Measurements from ENCODE around the gene ARSK. TPM values are rescaled to one million over a fixed set of nuclear protein-coding genes. Genes with fewer than 3 reads are reported as not detected.

The ARSK gene
- polyA plus RNA-seq, 10 donors, result 7.1 to 13.6 (median 8.7) TPM

DNA sequence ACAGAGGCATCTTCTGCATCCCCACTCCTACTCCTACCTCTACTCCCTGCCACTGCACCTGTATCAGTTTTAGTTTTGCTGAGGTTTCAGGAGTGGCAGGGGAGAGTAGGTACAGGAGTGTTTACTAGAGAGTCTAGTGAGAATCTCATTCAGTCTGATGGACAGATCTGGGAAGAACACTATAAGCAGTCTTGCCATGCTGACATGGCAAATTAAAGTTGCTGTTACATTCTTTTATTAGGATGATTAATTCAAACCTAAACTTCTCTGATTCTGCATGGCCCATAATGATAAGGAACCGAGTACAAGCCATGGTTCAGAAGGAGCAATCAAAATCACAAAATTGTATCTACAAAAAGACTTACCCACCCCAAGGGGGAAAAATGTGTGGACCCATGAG lies 7.4 kb downstream of the ARSK start:
- no peak for DNase-seq

GRCh38 chr5:95563367-95563766 lies 8.5 kb downstream of the ARSK start:
- no peak for DNase-seq

DNA sequence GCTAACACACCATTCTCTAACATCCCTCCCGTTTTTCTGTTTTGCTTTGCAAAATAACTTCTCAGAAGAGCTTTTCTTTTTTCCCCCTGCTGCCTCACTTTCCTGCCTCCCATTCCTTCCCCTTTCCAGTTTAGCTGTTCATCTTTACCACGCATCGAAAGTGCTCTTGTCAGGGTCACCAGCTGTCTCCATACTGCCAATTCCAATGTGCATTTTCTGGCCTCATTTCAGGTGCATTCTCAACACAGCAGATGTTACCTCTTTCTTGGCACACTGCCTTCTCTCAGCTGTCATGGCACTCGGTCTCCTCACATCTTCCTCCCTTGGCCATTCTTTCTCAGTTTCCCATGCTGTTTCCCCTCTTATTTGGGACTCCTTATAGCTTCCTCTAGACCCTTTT lies 9.5 kb downstream of the ARSK start:
- DNase-seq, result peak; percentile 47 to 60 (median 56)

DNA sequence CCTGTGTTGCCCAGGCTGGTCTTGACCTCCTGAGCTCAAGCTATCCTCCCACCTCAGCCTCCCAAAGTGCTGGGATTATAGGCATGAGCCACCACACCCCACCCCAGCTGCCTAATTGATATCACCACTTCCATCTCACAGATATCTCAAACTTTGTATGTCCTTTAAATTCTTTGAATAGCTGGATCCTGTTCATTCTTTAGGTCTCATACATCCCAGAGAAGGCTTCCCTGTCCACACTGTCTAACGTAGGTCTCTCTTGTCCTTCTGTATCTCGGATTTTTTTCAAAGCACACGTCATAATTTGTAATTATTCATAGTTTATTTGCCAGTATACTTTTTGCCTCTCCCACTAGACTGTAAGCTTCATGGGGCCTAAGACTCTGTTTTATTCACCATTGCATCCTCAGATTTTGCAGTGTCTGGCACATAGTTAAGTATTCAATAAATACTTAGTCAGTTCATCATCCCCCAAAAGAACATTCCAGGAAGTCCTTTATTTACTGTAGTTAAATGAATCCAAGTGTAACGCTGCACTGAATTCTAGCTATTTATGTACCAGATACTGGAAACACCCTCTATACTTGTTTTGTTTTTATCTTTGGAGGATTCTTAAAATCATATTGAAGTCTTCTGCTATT lies 10.5 kb downstream of the ARSK start:
- peak in 1 of 3 donors; percentile 4 for DNase-seq

DNA sequence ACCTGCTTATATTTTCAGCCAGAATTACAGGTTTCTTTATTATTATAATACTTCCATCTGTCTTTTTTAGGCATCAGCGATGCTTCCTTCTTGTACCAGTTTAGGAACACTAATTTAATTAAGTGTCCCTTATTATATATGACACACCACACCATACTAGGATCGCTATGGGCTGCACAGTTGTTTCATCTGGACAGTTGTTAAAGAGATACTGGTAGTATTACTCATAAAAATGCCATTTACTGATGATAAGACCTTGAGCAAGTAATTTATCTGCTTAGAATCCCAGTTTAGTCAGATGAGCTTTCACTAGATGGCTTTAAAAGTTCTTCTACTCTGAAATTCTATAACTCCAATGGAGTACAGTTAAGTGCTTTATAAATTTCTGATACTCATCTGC lies 17.1 kb downstream of the ARSK start:
- no peak for DNase-seq

- no peak for DNase-seq
Observed at GRCh38 chr5:95581576-95581975, 26.7 kb downstream of the ARSK start.

DNA sequence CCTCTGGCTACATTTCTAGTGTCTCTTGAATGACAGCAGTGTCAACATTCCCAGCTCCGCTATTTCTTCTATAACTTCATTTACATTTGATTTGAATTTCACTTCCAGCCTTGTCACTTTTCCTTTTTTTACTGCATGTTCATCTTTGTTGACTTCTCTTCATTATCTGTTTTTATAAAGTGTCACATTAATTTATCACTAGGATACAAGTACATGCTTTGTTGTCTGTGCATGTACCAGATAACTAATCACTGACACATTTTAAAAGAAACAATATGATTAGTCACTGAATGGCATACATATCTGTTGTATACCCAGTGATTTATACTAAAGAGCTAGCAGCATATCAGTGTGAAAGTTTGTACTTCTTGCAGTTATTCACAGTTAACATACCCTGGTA lies 29.1 kb downstream of the ARSK start:
- no peak for DNase-seq

- no peak for DNase-seq
Observed at GRCh38 chr5:95590880-95591279, 36.0 kb downstream of the ARSK start.

- DNase-seq, result peak in 1 of 3 donors; percentile 41
Observed at GRCh38 chr5:95591490-95591901, 36.6 kb downstream of the ARSK start.

DNA sequence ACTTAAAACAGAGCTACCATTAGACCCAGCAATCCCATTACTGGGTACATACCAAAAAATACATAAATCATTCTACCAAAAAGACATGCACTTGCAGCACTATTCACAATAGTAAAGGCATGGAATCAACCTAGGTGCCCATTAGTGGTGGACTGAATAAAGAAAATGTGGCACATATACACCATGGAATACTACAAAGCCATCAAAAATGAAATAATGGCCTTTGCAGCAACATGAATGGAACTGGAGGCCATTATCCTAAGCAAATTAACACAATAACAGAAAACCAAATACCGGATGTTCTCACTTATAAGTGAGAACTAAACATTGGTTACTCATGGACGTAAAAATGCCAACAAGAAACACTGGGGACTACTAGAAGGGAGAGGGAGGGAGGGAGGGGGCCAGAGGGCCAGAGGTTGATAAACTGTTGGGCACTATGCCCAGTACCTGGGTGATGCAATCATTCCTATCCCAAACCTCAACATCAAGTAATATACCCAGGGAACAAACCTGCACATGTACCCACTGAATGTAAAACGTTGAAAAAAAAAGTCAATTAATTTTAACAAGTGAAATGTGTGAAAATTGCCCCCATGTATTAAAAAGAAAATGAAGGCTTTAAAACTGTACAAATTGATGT lies 40.5 kb downstream of the ARSK start:
- DNase-seq, result no peak

DNA sequence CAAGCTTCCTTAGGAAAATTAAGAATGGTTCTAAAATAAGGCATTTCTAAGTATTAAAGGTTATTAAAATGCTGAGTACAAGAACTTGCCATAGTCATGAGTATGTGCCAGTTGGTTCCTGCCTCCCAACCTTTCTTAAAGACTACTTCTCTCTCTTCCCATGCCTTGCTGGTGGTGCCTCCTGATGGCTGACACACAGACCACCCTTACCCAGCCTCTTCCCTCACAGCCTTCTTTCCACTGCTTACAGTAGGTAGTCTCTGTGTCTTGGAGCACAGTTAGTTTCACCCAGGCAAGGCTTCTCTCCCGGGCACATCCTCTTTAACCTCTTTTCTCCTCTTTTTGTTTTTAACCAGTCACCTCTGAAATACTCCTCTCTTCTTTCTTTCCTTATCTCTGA lies 44.4 kb downstream of the ARSK start:
- no peak for DNase-seq

DNA sequence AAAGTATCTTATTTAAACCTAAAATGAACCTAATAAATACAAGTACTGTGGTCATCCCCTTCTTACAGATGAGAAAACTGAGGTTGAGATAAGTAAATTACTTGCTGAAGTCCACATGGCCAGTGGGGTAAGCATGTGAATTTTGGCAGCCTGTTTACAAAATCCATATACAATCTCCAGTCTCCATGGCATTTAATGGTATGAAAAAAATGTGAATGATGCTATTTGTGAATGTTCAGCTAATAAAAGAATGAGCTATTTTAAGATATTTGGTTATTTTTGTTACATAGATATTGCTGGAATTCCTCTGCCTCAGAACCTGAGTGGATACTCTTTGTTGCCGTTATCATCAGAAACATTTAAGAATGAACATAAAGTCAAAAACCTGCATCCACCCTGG lies 45.7 kb downstream of the ARSK start:
- DNase-seq, result no peak

DNA sequence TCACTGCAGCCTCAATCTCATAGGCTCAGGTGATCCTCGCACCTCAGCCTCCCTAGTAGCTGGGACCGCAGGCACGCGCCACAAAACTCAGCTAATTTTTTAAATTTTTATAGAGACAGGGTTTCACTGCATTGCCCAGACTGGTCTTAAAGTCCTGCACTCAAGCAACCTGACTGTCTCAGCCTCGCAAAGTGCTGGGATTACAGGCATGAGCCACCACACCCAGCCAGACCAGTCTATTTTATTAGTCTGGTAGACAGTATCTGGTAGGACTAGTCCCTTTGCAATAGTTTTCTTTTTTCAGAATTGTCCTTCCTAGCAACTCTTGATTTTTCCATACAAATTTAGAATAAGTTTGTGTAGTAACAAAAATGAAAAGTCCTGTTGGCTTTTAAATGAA lies 50.9 kb downstream of the ARSK start:
- DNase-seq, result no peak

GRCh38 chr5:95606419-95606818 lies 51.5 kb downstream of the ARSK start:
- no peak for DNase-seq

DNA sequence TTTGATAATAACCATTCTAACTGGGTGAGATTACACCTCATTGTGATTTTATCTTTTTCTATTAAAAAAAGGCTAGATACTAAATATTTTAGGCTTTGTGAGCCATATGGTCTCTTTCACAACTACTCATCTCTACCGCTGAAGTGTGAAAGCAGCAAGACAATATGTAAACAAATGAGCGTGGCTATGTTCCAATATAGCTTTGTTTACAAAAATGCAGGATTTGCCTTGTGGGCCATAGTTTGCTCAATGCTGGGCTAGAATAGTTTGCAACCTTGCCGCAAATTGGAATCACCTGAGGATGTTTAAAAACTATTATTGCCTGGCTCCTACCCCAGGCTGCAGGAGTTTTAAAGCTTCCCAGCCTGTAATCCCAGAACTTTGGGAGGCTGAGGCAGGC lies 54.8 kb downstream of the ARSK start:
- DNase-seq, result no peak

GRCh38 chr5:95610546-95610945 lies 55.6 kb downstream of the ARSK start:
- no peak for DNase-seq

DNA sequence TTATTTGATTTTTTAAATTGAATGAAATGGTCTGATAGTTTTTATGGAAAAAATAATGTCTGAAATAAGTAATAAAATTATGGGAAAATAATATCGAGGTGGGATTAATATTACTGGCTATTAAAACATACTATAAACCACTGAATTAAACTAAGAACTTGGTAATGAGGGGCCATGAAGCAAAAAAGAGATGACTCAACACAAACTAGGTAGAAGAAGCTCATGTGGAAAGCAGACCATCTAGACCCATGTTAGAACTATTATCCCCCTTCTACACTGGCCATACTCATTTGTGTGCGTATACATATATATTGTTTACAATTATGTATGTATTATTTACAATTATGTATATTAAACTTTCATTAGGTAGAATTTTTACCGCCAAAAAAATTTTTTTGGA lies 56.5 kb downstream of the ARSK start:
- no peak for DNase-seq

DNA sequence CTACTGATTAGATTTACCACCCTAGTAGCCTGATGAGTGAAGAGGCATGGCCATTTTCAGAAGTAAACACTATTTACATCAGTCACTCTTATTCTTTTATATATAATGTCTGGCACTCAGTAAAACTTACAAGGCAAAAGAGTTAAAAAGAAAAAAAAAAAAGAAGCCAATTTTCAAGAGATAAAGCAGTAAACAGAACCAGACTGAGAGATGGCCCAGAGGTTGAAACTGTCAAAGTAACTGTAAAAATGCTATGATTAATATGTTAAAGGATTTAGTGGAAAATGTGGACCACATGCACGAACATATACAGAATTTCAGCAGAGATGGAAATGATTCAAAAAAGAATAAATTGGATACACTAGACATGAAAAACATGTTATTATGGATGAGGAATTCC lies 58.6 kb downstream of the ARSK start:
- no peak for DNase-seq

GRCh38 chr5:95615164-95615467 lies 60.2 kb downstream of the ARSK start:
- DNase-seq, result no peak

DNA sequence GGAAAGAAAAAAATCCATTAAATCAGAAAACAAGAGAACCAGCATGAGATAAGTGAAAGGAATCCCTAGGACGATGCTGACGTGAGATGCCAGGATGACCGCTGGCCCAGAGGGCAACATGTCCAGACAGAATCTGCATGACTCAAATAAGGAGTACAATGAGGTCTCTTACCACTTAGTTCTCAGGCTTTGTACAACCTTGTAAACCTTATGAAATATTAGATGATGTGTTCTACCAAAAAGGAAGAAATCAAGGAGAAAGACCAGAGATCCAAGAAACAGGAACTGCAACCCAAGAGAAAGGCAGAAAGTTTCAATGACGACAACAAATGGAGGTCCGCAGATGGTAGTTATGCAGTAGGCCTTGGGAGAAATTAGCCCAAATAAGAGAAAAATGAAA lies 62.2 kb downstream of the ARSK start:
- DNase-seq, result no peak

DNA sequence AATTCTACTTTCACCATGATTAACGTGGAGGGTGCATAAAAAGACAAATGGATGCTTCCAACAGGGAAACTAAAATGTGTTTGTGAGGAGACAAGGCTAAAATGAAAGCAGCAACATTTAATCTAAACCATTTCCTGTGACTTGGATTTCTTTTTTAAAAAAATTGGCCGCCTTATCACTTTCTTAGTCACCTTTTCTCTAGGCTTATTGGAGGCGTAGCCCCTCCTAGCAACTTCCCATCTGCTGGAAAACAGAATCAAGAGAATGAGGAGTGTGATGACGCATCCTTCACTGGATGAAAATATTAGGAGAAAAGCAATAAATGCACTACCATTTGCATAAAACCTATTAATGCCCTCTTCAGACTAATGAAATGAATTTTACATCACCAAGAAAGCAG lies 64.2 kb downstream of the ARSK start:
- DNase-seq, result no peak

DNA sequence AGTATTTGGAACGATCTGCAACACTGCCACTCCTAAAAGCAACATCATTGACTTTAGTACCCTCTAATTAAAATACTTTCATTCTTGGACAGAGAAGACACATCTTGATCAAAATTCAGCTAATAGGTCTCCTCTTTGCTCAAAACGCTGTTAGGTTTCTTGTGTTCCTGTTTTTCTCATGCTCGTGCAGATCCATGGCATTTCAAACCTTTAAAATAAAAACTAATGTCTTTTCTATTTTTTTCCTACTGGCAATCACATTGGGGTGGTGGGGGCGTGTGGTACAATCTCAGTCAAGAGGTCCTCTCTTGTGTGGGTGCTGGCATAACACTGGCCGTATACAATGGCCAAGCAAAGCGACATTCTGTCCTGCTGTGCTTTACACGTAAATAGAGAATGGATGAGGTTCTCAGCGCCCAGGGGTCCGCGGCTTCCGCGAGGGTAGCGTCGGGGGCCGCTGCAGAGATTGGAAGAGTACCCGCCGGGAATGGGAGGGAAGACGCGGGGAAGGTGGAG lies 64.7 kb downstream of the ARSK start:
- no peak for DNase-seq

DNA sequence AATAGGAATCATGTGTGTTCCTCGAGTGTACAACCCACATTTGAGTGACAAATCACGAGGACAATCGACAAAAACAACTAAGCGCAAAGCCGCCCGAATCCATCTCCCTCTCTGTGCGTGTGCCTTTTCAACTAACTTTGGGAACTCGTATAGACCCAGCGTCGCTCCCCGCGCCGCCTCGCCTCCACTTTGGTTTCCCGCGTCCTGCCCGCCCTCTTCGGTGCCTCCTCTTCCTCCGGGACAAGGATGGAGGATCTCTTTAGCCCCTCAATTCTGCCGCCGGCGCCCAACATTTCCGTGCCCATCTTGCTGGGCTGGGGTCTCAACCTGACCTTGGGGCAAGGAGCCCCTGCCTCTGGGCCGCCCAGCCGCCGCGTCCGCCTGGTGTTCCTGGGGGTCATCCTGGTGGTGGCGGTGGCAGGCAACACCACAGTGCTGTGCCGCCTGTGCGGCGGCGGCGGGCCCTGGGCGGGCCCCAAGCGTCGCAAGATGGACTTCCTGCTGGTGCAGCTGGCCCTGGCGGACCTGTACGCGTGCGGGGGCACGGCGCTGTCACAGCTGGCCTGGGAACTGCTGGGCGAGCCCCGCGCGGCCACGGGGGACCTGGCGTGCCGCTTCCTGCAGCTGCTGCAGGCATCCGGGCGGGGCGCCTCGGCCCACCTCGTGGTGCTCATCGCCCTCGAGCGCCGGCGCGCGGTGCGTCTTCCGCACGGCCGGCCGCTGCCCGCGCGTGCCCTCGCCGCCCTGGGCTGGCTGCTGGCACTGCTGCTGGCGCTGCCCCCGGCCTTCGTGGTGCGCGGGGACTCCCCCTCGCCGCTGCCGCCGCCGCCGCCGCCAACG lies 65.3 kb downstream of the ARSK start, which contains the start of gene GPR150:
Gene GPR150 (plus strand): TSS at position 58 of the 840 bp plus-strand sequence. CDS start 189 bp downstream, at position 247.
- DNase-seq, result peak in 2 of 3 donors; percentile 42 to 77
